Body of pancreas (tissue), 4 donors: ENCODE measurements around the gene ARHGAP24.

ENCODE experiments used
- CTCF ChIP-seq, 7 experiments: fragments of 450-650 bp in 4 of 7; fragments of 200-600 bp in 3 of 7; sonication (generic) in 3 of 7; IDR thresholded peaks; one replicate each; pipeline ENCODE4 v1.5.1; 2016 to 2019; ENCODE audit warnings: antibody characterized with exemption in 7 of 7
- POLR2A ChIP-seq, 3 donors: fragments of 450-650 bp; IDR thresholded peaks; one replicate each; pipeline ENCODE4 v1.6.1; 2016; ENCODE audit warnings: antibody characterized with exemption in 3 of 3, mild to moderate bottlenecking in 2 of 3

DNA sequence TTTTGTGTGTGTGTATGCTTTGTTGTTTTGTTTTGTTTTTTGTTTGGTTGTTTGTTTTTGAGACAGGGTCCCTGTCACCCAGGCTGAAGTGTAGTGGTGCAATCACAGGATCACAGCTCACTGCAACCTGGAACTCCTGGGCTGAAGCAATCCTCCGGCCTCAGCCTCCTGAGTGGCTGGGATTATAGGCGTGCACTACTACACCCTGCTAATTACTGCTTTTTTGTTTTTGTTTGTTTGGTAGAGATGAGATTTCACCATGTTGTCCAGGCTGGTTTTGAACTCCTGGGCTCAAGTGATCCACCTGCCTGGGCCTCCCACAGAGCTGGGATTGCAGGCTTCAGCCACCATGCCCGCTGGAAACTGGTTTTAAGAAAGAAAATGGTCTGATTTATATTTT is 44.7 kb upstream of the ARHGAP24 start:
- TF ChIP-seq CTCF (IDR thresholded peaks at IDR 0.05) (no peak), POLR2A (IDR thresholded peaks at IDR 0.05) (no peak)
